ENCODE data around the gene NDFIP2.
A peak's percentile ranks its signal among the peaks of the same experiment; 100 is the strongest.

The NDFIP2 gene

DNA sequence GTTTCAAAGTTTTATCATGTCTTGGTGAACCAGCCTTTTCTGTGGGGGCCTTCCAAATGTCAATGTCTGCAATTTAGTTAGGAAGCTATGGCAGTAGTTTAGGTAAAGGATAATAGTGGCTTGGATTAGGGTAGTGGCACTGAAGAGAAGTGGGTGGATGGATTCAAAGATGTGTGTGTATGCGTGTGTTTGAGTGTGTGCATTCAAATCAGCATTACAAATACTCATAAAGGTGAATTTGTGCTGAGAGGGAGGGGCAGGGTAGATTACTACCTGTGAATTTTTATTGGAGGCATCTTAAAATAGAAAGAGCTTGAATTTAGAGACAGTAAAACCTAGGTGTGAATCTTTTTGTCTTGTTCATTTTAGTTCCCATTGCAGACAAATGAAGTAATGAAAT, 16.9 kb downstream of the NDFIP2 start:
- DNase-seq, result no peak

DNA sequence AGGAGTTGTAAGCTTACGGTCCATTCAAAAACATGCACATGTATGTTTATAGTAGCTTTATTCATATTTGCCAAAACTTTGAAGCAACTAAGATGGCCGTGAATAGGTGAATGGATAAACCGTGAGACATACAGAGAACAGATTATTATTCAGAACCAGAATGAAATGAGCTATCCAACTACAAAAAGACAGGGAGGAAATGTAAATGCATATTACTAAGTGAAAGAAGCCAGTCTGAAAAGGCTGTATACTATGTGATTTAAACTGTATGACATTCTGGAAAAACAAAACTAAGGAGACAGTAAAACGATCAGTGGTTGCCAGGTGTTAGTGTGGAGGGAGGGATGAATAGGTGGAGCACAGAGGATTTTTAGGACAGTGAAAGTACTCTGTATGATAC, 19.9 kb downstream of the NDFIP2 start:
- DNase-seq, result no peak

DNA sequence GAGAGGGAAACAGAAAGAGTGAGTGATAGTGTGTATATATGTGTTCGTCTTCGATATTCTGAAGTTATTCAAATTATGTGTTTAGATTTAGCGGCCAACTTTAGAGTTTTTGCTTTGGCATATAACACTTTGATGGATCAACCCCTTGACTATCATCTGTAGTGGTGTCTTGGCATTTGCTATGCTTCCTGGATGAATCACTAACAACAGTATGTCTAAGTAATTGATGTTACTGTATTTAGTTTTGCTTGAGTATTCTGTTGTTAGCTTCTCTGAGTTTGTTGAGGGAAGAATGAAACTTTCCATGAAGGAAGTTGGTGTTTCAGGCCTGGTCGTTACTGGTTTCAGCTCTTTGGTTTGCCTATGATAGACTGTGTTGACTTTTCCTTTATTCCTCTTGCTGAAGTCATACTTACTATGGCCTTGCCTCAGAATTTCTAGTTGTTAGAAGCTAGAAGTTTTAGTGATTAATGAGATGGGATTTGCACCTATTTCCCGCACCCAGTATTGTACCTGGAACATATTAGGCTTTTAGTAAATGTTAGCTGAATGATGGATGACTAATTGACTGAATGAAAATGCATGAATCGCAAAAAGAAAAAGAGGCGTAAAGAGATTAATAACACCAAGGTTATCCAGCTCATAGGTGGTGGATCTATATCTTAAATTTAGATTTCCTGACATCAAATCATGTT, 20.7 kb downstream of the NDFIP2 start:
- no peak for DNase-seq

DNA sequence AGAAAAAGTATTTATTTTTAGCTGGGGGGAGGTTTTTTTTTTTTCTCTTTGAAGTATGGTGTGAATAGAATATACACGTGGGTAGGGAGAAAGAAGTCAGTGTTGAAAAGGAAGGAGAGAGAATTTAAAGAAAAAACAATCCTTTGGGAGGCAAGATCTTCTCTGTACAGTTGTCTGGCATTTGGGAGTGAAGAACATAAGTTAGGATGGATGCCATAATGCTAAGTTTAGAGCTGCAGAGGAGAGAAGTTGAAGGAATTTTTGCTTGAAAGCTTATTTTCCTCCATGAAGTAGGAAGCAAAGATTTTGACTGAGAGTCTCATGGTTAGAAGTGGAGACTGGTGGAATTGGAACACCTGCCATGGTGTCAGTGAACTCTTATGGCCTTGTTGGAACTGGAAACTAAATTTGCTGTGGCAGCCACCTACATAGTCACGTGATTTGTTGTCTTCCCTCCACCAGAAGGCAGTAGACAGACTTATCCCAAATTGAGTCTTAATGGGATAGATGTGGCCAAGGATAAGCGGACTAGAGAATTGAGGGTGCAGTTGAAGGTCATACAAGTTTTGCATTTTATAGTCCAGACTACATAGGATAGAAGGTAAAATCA, 22.0 kb downstream of the NDFIP2 start:
- no peak for DNase-seq

DNA sequence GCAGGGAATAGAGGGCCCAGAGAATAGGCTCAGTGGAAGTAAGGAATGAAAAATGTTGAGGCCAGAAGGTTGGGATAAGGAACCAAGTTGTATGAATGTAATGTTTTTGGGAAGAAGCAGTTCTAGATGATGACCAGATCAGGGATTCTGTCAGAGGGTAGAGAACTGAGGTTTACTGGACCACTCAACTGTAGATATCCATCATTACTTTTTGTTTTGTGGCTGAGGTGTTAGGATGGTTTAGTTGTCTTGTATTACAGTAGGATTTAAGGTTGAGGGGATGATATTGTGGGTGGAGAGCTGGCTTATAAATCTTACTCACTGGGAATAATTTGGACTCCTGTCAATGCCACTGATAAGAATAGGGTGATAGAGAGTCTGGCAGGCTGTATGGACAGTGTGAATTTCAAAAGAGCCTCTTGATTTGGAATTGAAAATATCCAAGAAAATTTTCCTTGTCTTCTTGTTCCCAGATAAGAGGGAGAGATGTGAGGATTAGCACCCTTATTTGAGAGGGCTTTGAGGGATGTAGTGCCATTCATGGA, 22.6 kb downstream of the NDFIP2 start:
- DNase-seq, result no peak

DNA sequence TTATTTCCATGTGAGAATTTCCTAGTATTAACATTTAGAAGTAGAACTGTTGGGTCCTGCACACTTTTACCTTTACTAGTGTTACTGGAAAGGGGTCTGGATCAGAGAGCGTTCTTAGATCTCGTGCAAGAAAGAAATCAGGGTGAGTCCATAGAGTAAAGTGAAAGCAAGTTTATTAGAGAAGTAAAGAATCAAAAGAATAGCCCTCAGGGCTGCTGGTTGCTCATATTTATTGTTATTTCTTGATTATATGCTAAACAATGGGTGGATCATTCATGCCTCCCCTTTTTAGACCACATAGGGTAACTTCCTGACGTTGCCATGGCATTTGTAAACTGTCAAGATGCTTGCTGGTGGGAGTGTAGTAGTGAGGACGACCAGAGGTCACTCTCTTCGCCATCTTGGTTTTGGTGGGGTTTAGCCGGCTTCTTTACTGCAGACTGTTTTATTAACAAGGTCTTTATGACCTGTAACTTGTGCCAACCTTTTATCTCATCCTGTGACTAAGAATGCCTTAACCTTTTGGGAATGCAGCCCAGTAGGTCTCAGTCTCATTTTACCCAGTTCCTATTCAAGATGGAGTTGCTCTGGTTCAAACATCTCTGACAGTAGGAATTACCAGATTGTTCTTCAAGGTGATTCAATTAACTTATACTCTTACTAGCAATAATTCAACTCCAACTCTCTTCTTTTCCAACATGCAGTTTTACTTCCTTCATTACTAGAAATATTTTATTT, 27.4 kb downstream of the NDFIP2 start:
- DNase-seq, result no peak

DNA sequence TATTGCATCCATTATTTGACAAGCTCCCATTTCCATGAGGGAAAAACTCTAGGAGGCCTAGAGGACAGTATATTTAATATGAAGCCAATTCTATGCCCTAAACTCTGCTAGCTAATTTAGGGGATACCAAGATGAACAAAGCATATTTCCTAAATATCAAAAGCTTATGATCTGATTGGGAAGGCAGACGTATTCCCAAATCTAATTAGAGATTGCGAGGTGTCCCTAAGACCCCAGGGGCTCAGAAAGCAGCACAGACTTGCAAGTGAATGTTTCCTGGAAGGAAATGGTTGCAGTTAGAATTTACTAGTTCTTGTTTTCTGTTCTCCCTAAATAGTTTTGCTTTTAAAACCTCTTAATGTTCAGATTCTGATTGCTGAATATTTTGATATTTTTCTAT, 30.7 kb downstream of the NDFIP2 start:
- no peak for DNase-seq

DNA sequence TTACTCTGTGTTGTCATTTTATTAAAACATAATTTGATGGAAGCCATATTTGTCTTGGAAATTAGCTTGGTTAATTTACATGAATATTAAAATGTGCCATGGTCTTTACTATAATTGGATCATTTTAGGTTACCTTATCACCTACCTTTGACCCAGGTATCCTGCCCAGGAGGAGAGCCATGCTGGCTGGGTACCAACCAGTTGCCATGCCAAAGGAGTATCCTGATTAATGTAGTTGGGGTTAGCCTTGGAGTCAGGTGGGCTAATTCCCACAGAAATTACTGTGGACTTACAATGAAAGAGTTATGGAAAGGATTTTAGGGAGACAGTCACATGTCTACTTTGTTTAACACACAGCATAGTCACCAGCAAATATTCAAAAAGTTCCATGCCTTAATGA, 32.0 kb downstream of the NDFIP2 start:
- no peak for DNase-seq

DNA sequence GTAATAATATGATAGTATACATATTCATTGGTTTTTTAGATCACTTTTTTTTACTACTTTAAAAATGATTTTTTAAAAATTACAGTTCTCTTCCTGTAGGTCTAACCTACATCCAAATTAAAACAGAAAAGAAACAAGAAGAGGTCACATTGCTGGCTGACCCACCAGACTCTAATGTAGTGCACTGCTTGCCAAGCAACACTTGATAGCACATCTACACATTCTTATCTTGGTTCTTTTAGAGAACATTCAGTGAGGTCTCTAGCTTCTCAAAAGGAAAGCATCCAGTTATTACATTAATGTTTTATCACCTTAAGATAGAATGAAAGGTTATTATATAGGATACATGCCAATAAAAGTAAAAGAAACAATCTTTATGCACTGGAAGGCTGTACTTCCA, 35.6 kb downstream of the NDFIP2 start:
- DNase-seq, result no peak

DNA sequence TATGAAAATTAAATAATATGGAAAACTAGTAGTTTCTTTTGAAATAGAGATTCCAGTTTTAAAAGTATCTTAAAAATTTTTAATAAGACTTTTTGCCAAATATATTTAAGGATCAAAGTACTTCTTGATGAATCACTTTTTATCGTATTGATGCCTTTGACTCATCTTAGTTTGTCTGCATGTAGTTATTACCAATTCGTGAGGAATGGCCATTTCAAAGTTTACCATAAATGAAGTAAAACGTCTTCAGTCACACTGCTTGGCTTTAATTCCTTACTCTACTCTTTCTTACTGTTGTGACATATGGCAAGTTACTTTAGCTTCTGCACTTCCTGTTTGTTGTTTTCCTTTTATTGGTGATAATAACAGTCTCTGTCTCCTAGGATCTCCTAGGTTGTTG, 38.3 kb downstream of the NDFIP2 start:
- no peak for DNase-seq

DNA sequence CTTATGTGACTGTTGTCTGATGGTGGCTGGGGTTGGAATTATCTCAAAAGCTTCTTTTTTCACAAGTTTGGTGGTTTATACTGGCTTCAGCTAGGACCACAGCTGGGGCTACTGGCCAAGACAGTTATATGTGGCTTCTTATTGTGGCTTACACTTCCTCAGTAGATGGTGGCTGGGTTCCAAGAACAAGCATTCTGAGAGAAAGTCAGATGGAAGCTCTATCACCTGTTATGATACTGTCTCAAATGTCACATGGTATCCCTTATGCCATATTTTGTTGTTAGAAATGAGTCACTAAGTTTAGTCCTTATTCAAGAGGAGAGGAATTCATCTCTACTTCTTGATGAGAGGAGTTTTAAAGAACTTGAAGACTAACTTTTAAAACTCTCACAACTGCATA, 41.6 kb downstream of the NDFIP2 start:
- DNase-seq, result peak in 1 of 5 donors; percentile 90

DNA sequence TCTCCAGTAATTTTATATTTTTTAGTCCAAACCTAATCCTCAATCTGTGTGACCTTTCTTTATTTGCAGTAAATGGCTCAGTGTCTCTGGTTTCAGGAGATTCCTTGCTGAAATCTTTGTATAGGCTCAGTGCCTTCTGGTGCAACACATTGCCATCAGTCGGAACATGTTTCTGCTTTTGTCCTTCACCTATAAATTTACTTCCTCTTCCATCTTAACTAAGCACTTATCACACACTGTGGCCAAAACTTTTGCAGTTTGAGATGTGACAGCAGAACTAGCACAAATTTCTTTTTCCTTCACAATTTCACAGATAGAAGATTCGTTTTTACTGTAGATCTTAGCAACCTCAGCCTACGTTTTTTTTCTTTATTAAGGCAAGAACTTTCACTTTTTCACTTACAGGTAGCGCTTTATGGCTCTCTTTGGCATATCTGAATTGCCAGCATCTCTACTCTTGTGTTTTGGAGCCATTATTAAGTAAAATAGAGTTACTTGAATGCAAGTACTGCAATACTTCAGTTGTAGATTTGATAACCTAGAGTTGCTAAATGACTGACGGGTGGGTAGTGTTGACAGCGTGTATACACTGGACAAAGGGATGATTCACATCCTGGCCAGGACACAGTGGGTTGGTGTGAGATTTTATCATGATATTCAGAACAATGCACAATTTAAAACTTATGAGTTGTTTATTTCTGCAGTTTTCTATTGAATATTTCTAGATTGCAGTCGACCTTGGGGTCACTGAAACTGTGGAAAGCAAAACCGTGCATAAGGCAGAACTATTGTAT, 44.3 kb downstream of the NDFIP2 start:
- peak in 1 of 5 donors; percentile 37 for DNase-seq

DNA sequence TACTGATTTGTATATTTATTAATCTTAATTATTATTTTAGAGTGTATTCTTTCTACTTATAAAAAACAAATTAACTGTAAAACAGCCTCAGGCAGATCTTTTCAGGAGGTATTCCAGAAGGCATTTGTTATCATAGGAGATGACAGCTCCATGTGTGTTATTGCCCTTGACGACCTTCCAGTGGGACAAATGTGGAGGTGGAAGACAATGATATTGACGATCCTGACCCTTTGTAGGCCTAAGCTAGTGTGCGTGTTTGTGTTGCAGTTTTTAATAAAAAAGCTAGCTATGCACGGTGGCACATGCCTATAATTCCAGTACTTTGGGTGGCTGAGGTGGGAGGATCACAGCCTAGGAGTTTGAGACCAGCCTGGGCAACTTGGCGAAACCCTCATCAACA, 46.7 kb downstream of the NDFIP2 start:
- DNase-seq, result no peak

DNA sequence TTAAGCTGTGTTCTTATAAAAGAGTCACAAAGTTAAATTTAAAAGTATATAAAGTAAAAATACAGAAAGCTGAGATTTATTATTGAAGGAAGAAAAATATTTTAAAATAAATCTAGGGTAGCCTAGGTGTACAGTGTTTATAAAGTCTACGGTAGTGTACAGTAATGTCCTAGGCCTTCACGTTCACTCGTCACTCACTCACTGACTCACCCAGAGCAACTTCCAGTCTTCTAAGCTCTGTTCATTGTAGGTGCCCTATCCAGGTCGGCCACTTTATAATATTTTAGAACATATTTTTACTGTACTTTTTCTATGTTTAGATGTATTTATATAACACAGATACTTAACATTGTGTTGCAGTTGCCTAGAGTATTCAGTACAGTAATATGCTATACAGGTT, 47.4 kb downstream of the NDFIP2 start:
- no peak for DNase-seq

DNA sequence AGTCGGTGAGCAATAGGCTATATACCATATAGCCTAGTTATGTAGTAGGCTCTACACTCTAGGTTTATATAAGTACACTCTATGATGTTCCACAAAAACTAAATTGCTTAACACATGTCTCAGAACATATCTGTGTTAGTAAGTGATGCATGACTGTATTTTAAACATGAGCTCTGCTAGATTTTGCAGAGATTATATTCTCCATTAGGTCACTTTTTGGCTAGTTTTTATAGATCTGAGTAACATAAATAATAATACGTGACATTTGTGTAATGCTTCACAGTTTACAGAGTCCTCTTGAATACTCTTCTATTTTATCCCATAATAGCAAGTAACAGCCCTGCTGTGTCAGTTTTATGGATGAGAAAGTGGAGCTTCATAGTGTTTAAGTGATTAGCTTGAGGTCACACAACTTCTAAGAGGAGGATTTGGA, 47.8 kb downstream of the NDFIP2 start:
- DNase-seq, result no peak

DNA sequence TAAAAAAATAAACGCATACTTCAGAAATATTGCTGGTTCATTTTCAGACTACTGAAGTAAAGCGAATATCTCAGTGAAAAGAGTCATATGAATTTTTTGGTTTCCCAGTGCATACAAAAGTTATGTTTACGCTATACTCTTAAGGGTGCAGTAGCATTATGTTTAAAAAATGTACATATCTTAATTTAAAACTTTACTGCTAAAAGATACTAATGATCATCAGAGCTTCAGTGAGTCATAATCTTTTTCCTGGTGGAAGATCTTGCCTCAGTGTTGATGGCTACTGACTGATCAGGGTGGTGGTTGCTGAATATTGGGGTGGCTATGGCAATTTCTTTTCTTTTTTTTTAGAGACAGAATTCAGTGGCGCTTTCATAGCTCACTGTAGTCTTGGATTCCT, 48.9 kb downstream of the NDFIP2 start:
- DNase-seq, result no peak

DNA sequence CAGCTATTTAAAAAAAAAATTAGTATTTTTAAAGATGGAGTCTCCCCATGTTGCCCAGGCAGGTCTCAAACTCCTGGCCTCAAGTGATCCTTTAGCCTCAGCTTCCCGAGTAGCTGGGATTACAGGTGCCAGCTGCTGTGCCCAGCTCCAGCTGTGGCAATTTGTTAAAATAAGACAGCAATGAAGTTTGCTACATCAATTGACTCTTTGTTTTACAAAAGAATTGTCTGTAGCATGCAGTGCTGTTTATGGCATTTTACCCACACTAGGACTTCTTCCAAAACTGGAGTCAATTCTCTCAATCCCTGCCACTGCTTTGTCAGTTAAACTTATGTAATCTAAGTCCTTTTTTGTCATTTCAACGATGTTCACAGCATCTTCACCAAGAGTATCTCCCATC, 49.3 kb downstream of the NDFIP2 start:
- no peak for DNase-seq

DNA sequence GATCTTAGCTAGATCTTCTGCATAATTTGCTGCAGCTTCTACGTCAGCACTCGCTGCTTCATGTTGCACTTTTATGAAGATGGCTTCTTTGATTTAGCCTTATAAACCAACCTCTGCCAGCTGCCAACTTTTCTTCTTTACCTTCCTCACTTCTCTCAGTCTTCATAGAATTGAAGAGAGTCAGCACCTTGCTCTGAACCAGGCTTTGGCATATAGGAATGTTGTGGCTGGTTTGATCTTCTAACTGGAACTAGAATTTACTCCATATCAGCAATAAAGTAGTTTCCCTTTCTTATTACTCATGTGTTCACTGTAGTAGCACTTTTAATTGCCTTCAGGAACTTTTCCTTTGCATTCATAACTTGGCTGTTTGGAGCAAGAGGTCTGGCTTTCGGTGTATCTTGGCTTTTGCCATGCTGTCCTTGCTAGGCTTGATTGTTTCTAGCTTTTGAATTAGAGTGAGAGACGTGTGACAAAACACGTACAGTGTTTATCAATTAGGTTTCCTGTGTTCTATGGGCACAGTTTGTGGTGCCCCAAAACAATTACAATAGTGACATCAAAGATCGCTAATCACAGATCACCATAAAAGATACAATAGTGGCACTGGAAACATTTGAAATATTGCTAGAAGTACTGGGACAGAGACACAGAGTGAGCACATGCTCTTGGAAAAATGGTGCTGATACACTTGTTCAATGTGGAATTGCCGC, 50.7 kb downstream of the NDFIP2 start:
- no peak for DNase-seq

DNA sequence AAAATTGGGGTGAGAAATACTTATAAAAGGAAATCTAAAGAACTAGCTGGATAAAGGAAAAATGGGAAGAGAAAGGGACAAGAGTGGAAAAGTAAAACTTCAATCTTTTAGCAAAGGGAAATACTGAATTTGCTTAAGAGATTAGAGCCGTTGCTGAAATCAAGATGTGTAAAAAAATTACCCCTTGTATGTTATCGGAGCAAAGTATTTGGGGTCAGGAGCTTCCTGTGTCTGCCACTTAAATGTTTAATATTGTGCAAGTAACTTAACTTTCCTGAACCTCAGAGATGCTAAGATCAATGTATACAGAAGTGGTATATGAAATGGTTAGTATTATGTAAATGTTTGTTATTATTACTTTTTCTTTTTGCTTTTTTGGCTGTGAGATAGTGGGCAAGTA, 51.6 kb downstream of the NDFIP2 start:
- DNase-seq, result no peak

DNA sequence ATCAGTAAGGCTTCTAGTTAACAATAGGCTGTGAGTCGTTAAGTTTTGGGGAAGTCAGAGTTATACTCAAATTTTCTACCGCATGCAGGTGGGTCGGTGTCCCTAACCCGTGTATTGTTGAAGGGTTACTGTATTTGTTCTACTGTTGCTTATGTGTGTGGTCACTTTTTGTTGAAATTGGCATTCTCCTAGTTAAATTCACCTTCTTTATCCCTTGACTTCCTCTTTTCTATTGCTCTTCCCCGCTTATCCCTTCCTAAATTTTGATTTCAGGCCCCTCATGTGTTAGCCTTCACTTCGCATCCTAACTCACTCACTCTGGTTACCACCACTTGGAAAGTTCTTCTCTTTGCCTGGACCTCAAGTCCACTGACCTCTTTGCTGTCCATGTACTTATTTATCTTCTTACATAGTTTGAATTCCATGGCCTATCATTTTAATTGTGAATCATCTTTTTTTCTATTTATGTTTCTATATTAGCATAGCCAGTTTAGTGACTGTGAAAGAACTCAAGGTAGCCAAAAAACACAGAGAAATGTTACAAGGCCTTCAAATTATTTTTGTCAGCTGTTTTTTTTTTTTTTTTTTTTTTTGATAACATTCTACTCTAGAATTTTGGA, 52.9 kb downstream of the NDFIP2 start:
- no peak for DNase-seq

DNA sequence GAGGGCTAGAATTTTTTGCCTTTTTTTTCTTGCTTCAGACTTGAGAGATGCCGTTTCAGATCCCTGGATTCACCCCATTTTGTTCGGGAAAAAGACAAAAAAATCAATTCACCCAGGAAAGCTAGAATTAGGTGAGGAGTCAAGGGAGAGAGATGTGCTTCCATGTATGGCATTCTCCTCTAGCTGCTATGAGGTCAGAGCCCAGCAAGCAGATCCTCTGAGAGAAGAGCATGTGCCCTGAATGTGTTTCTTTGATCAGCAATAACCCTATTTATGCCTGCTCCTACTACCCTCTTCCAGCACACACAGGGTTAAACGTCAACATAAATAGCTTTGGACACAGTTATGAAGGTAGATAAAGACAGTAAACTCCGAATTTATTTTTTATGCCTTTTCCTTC, 53.6 kb downstream of the NDFIP2 start:
- no peak for DNase-seq

DNA sequence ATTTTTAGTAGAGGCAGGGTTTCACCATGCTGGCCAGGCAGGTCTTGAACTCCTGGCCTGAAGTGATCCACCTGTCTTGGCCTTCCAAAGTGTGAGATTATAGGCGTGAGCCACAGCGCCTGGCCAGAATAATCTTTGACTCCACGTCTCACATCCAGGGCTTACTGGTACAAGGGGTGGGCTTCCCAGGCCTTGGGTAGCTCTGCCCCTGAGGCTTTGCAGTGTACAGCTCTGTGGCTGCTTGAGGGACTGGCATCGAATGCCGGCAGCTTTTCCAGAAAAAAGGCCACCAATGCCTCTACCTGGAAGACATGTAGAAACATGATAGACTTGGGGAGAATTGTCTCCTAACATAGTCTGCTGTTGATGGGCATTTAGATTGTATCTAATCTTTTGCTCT, 57.8 kb downstream of the NDFIP2 start:
- DNase-seq, result no peak

All from T-helper 1 cell (primary cell).